HT-29 (cell line): ENCODE data around the gene TBC1D13. TPM values are rescaled to one million over a fixed set of nuclear protein-coding genes. Genes with fewer than 3 reads are reported as not detected.
"Not testable (repeated sequence)": the region's sequence is repeated elsewhere in the genome, so short reads cannot be mapped to it uniquely, and the experiment has no call there.

ENCODE experiments used
- DNase-seq: peaks from one replicate; pipeline ENCODE4 v3.0.0-alpha.2; 2015; ENCODE audit warnings: low spot score
- total RNA-seq: library from RNA; depleted of rRNA; stranded (reverse); fragments of >200 nt; shearing (Covaris generic); gene quantifications from 2 replicates; pipeline ENCODE4 v1.2.3, GENCODE V29; 2014; rRNA removed

TBC1D13 gene
- total RNA-seq = 24.0 and 25.4 TPM in 2 replicates

GRCh38 chr9:128786681-128787601 lies at the start of gene TBC1D13:
TBC1D13 (plus strand) TSS chr9:128787253; CDS start chr9:128787354, 101 bp downstream.
- peak; percentile 77 for DNase-seq

GRCh38 chr9:128742401-128742800 lies 44.7 kb upstream of the TBC1D13 start:
- DNase-seq = no peak

- DNase-seq = no peak
Observed at GRCh38 chr9:128743421-128743820, 43.6 kb upstream of the TBC1D13 start.

GRCh38 chr9:128747241-128747640 lies 39.8 kb upstream of the TBC1D13 start:
- no peak for DNase-seq

GRCh38 chr9:128750926-128751595 lies 36.0 kb upstream of the TBC1D13 start:
- DNase-seq = no peak

- no peak for DNase-seq
Observed at GRCh38 chr9:128753627-128754026, 33.4 kb upstream of the TBC1D13 start.

GRCh38 chr9:128757602-128758001 lies 29.5 kb upstream of the TBC1D13 start:
- DNase-seq = no peak

- no peak for DNase-seq
Observed at GRCh38 chr9:128762671-128763449, 24.2 kb upstream of the TBC1D13 start.

GRCh38 chr9:128764361-128764760 lies 22.7 kb upstream of the TBC1D13 start:
- no peak for DNase-seq

- DNase-seq = no peak
Observed at GRCh38 chr9:128765499-128765898, 21.6 kb upstream of the TBC1D13 start.

GRCh38 chr9:128768606-128769005 lies 18.4 kb upstream of the TBC1D13 start:
- no peak for DNase-seq

GRCh38 chr9:128770286-128771030 lies 16.6 kb upstream of the TBC1D13 start:
- no peak for DNase-seq

- peak; percentile 33 for DNase-seq
Observed at GRCh38 chr9:128771094-128771721, 15.8 kb upstream of the TBC1D13 start.

GRCh38 chr9:128771745-128772519 lies 15.1 kb upstream of the TBC1D13 start, which contains the start of gene ZER1:
ZER1 (minus strand) TSS chr9:128771927; CDS start chr9:128755565, 16,362 bp downstream.
- peak; percentile 90 for DNase-seq

- DNase-seq = no peak
Observed at GRCh38 chr9:128773049-128773448, 14.0 kb upstream of the TBC1D13 start.

GRCh38 chr9:128774804-128775203 lies 12.2 kb upstream of the TBC1D13 start:
- DNase-seq = no peak

GRCh38 chr9:128780093-128780492 lies 7.0 kb upstream of the TBC1D13 start:
- DNase-seq = not testable (repeated sequence)

GRCh38 chr9:128781187-128782070 lies 5.6 kb upstream of the TBC1D13 start:
- DNase-seq = no peak

GRCh38 chr9:128782669-128783068 lies 4.4 kb upstream of the TBC1D13 start:
- no peak for DNase-seq
